GM23338 (cell line): Measurements from ENCODE around the gene IL16.

Experiments used
- CREB1 ChIP-seq: fragments of 250-450 bp; sonication (Bioruptor Pico); IDR thresholded peaks from 2 replicates; pipeline ENCODE4 v1.5.0; 2020; ENCODE audit warnings: low read depth, mild to moderate bottlenecking, moderate library complexity
- EZH2 ChIP-seq: fragments of 200-600 bp; sonication (generic); IDR thresholded peaks from one replicate; pipeline ENCODE4 v1.8.0; 2017; ENCODE audit warnings: antibody characterized with exemption, mild to moderate bottlenecking, low read depth; ENCODE audit not compliant: unreplicated experiment
- EZH2phosphoT487 ChIP-seq: fragments of 200-600 bp; sonication (generic); IDR thresholded peaks from one replicate; pipeline ENCODE4 v1.8.1; 2018; ENCODE audit warnings: antibody characterized with exemption; ENCODE audit not compliant: unreplicated experiment
- JUNB ChIP-seq: IDR thresholded peaks from one replicate; pipeline ENCODE4 v1.6.1; 2016; ENCODE audit warnings: antibody characterized with exemption; ENCODE audit not compliant: unreplicated experiment
- POLR2AphosphoS5 ChIP-seq: IDR thresholded peaks from 2 replicates; pipeline ENCODE4 v1.6.1; 2016; ENCODE audit warnings: antibody characterized with exemption, low read depth
- ZNF114 ChIP-seq: fragments of 250-450 bp; sonication (Bioruptor Pico); IDR thresholded peaks from 2 replicates; pipeline ENCODE4 v1.5.0; 2020; ENCODE audit warnings: mild to moderate bottlenecking, moderate library complexity
- TF ChIP-seq, protein P1 (sequence below), 2 experiments: fragments of 200-600 bp in 1 of 2; sonication (generic) in 1 of 2; conservative IDR thresholded peaks; 2 replicates each; pipeline versions ENCODE4 v1.5.1 to v1.6.1; 2016 to 2017; ENCODE audit warnings: antibody characterized with exemption in 2 of 2, low read depth in 2 of 2, mild to moderate bottlenecking in 2 of 2, moderate library complexity in 1 of 2
- TF ChIP-seq, protein P2 (sequence below): IDR thresholded peaks from one replicate; pipeline ENCODE4 v1.6.1; 2018; ENCODE audit warnings: antibody characterized with exemption; ENCODE audit not compliant: unreplicated experiment

DNA sequence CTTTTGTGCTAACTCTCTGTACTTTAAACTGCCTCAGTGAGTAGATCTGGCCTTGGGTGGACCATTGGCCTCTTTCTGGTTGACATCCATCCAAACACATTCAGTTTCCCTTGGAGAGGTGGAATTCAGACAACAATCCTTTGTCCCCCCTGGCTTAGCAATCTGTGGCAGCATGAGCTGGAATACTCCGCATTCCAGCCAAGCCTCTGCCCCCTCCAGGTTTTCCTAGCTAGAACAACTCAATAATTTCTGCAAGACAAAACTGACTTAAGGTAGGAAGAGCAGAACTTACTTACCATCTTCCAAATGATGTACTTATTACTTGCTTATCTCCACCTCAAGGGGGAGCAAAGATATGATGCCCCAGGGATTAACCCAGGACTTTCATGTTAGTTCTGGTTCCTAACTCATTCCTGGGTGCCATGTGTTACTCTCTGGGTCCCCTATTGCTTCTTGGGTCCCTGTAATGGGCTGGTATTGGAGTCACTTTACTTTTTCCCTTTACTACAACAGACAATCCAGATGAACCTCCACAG, 21.8 kb upstream of the IL16 start:
- TF ChIP-seq, protein P1, sequence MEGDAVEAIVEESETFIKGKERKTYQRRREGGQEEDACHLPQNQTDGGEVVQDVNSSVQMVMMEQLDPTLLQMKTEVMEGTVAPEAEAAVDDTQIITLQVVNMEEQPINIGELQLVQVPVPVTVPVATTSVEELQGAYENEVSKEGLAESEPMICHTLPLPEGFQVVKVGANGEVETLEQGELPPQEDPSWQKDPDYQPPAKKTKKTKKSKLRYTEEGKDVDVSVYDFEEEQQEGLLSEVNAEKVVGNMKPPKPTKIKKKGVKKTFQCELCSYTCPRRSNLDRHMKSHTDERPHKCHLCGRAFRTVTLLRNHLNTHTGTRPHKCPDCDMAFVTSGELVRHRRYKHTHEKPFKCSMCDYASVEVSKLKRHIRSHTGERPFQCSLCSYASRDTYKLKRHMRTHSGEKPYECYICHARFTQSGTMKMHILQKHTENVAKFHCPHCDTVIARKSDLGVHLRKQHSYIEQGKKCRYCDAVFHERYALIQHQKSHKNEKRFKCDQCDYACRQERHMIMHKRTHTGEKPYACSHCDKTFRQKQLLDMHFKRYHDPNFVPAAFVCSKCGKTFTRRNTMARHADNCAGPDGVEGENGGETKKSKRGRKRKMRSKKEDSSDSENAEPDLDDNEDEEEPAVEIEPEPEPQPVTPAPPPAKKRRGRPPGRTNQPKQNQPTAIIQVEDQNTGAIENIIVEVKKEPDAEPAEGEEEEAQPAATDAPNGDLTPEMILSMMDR (conservative IDR thresholded peaks at IDR 0.05; ENCODE audit: low read depth in 2 of 2), result peak; percentile 19 to 35; a peak in 2 of 4 replicates
- TF ChIP-seq EZH2 (no peak), CREB1 (CRISPR knock-in tag) (no peak), EZH2phosphoT487 (no peak), POLR2AphosphoS5 (no peak), ZNF114 (CRISPR knock-in tag) (no peak), JUNB (no peak)
- TF ChIP-seq, protein P2, sequence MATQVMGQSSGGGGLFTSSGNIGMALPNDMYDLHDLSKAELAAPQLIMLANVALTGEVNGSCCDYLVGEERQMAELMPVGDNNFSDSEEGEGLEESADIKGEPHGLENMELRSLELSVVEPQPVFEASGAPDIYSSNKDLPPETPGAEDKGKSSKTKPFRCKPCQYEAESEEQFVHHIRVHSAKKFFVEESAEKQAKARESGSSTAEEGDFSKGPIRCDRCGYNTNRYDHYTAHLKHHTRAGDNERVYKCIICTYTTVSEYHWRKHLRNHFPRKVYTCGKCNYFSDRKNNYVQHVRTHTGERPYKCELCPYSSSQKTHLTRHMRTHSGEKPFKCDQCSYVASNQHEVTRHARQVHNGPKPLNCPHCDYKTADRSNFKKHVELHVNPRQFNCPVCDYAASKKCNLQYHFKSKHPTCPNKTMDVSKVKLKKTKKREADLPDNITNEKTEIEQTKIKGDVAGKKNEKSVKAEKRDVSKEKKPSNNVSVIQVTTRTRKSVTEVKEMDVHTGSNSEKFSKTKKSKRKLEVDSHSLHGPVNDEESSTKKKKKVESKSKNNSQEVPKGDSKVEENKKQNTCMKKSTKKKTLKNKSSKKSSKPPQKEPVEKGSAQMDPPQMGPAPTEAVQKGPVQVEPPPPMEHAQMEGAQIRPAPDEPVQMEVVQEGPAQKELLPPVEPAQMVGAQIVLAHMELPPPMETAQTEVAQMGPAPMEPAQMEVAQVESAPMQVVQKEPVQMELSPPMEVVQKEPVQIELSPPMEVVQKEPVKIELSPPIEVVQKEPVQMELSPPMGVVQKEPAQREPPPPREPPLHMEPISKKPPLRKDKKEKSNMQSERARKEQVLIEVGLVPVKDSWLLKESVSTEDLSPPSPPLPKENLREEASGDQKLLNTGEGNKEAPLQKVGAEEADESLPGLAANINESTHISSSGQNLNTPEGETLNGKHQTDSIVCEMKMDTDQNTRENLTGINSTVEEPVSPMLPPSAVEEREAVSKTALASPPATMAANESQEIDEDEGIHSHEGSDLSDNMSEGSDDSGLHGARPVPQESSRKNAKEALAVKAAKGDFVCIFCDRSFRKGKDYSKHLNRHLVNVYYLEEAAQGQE, result no peak
